Mononuclear cell (primary cell): ENCODE results near the gene CDIP1. TPM values are rescaled to one million over a fixed set of nuclear protein-coding genes. Genes with fewer than 3 reads are reported as not detected.

Source experiments
- H3K27me3 ChIP-seq: 2 replicates; pipeline ENCODE4 v1.6.0; 2011; ENCODE audit warnings: low read length, control low read depth; ENCODE audit not compliant: insufficient read depth
- H3K4me1 ChIP-seq: 2 replicates; pipeline ENCODE4 v1.5.1; 2011; ENCODE audit warnings: mild to moderate bottlenecking, low read length, control low read depth; ENCODE audit not compliant: insufficient read depth
- H3K4me3 ChIP-seq: 2 replicates; pipeline ENCODE4 v1.5.1; 2011; ENCODE audit warnings: mild to moderate bottlenecking, low read length, moderate library complexity
- H3K9me3 ChIP-seq: 2 replicates; pipeline ENCODE4 v1.5.1; 2011; ENCODE audit warnings: low read depth, mild to moderate bottlenecking, control low read depth, low read length
- total RNA-seq: library from RNA; depleted of rRNA; stranded (reverse); fragments of >200 nt; gene quantifications from one replicate; pipeline ENCODE4 v1.2.3, GENCODE V29; 2012

Gene CDIP1
- total RNA-seq, 1 donor: 8.0 TPM

DNA sequence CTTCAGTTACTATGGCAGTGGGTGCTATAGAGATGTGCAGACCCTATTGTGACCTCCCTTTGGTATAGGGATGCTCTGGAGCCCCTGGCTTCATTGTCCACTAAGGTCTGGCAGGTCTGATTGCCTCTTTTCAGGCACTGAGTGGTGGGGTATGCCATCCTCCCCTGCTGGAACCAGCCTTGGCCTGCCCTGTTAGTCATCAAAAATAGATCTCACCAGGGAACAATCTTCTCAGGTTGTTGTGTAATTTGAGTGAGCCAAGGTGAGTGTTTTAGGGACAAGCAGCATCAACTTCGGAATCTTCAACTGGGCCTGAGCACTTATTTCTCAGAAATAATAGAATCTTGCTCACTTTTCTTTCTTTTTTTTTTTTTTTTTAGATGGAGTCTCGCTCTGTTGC lies 42.8 kb downstream of the CDIP1 start:
- no peaks in the 10 kb centered on the region for H3K9me3 ChIP-seq
- no peak overlapping the region for H3K4me3 ChIP-seq
- H3K27me3 ChIP-seq: no peaks in the 10 kb centered on the region
- peaks cover 31% of the 10 kb centered on the region for H3K4me1 ChIP-seq

DNA sequence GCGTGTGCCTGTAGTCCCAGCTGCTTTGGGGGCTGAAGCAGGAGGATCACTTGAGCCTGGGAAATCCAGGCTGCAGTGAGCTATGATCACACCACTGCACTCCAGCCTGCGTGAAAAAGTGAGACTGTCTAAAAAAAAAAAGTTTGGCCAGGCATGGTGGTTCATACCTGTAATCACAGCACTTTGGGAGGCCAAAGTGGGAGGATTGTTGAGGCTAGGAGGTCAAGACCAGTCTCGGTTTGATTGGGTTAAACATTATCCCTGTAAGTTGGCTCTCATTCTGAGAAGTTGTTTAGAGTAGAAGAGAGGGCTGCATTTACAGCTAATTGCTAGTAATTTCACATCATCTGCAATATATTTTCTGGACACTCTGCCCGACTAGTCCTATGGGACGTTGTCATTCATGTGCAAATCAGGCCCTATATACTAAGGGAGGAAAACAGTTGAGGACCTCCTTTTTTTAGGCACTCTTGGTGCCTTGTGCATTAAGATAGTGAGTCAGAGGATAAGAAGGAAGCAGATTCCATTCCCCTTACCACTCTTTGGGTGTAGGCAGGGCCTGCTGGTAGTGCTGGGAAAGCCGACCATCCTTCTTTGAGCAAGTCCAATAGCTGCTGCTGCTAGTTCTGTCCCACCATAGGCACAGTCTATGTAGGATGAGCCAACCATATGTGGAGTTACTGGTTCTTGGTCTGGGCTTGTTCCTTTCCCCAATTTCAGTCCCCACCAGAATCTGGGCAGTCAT lies 43.7 kb downstream of the CDIP1 start:
- H3K4me1 ChIP-seq: peaks cover 27% of the 10 kb centered on the region
- H3K27me3 ChIP-seq: no peaks in the 10 kb centered on the region
- no peaks in the 10 kb centered on the region for H3K9me3 ChIP-seq
- no peak overlapping the region for H3K4me3 ChIP-seq

DNA sequence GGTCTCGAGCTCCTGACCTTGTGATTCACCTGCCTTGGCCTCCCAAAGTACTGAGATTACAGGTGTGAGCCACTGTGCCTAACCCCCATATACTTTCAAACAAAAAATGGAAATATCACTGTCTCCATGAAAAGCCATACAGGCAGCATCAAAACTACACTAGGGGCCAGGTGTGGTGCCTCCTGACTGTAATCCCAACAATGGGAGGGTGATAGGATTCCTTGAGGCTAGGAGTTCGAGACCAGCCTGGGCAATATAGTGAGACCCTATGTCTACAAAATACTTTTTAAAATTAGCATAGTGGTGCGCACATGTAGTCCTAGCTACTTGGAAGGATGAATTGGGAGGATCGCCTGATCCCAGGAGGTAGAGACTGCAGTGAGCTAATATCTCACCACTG lies 46.7 kb downstream of the CDIP1 start:
- peaks cover 33% of the 10 kb centered on the region for H3K4me1 ChIP-seq
- no peak overlapping the region for H3K4me3 ChIP-seq
- H3K9me3 ChIP-seq: no peaks in the 10 kb centered on the region
- no peaks in the 10 kb centered on the region for H3K27me3 ChIP-seq

DNA sequence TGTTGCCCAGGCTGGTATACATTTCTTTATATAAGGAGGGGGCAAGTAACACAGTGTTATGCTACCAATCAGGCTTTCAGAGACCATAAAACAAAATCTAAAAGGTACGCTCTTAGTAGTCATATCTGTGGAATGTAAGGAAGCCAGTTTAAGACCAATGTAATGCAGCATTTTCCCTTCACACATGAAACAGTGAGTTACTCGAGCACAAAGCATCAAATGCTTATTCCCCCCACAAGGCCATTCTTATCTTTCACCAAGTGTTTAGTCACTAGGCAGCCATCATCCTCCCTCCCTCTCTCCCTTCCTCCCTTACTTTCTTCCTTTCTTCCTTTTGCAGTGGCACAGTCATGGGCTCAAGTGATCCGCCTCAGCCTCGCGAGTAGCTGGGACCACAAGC lies 49.5 kb downstream of the CDIP1 start:
- H3K4me3 ChIP-seq: no peak overlapping the region
- no peaks in the 10 kb centered on the region for H3K27me3 ChIP-seq
- no peaks in the 10 kb centered on the region for H3K9me3 ChIP-seq
- H3K4me1 ChIP-seq: peaks cover 27% of the 10 kb centered on the region

DNA sequence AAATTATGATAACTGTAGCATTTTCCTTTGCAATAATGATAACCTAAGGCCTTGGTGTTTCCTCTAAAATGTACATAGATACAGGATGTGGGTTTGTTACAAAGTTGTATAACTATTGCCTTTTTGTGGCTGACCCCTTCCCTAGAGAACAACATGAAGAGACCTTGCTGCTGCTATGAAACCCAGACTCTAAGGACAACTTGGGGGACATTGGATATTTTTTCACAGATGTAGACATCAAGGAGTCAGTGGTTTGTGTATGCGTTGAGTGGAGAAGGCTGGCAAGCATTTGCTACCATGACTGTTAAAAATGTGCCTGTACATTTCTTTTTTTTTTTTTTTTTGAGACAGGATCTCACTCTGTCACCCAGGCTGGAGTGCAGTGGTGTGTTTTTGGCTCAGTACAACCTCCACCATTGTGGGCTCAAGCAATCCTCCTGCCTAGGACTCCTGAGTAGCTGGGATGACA lies 50.0 kb downstream of the CDIP1 start:
- H3K27me3 ChIP-seq: no peaks in the 10 kb centered on the region
- no peak overlapping the region for H3K4me3 ChIP-seq
- peaks cover 27% of the 10 kb centered on the region for H3K4me1 ChIP-seq

DNA sequence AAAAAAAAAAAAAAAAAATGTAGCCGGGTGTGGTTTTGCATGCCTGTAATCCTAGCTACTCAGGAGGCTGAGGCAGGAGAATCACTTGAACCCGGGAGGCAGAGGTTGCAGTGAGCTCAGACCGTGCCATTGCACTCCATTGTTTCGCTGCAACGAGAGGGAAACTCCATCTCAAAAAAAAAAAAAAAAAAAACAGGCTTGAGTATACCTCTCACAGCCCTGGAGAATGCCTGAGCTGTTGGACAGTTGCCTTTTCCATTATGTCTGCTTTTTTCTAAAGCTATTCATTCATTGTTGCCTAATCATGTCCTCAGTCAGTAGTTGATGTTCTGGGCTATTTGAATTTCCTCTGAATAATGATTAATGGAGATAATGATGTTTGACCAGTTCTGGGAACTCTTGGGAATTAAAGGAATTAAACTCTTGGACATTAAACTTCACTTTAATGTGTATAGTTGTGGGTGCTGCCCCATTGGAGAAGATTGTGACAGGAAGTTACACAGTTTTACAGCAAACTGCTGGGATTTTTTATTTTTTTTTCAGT lies 50.5 kb downstream of the CDIP1 start:
- H3K27me3 ChIP-seq: no peaks in the 10 kb centered on the region
- peaks cover 23% of the 10 kb centered on the region for H3K4me1 ChIP-seq
- H3K4me3 ChIP-seq: no peak overlapping the region
- H3K9me3 ChIP-seq: no peaks in the 10 kb centered on the region

More for the DNA sequence above, 50.0 kb downstream of the CDIP1 start:
- H3K9me3 ChIP-seq: no peaks in the 10 kb centered on the region

DNA sequence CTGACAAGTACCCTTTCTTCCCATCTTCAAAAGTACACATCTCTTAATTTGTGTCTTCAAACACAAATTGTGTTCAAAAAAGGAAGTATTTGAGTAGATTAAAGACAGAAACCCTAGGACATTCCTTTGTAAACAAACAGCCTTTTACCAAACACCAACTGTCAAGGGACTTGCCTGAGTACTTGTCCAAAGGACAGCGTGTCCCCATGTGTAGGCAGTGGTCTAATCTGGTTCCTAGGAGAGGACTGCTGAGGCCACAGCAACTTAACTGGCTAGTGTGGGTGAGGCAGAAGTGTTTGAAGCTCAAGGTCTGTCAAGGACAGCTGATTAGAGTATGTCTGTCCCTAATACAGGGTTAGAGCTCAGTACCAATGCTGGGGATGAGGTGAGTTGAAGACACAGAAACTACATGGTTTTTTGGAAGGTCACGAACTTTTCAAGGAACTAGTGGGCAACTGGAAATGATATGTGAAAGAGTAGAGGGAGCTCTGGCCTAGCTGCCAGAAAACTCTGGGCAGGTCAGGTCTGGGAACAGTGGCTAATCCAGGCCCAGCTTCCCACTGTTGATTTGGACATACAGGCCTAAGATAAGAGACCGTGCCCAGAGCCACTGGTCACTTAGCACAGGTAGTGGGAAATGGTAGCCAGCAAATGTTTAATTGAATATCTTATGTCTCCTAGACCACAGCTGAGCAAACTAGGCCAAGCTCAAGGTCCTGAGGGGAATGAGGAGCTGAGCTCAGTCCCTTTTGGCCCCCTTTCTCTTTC lies 52.3 kb downstream of the CDIP1 start:
- no peaks in the 10 kb centered on the region for H3K9me3 ChIP-seq
- H3K4me3 ChIP-seq: no peak overlapping the region
- no peaks in the 10 kb centered on the region for H3K27me3 ChIP-seq
- H3K4me1 ChIP-seq: peaks cover 23% of the 10 kb centered on the region

DNA sequence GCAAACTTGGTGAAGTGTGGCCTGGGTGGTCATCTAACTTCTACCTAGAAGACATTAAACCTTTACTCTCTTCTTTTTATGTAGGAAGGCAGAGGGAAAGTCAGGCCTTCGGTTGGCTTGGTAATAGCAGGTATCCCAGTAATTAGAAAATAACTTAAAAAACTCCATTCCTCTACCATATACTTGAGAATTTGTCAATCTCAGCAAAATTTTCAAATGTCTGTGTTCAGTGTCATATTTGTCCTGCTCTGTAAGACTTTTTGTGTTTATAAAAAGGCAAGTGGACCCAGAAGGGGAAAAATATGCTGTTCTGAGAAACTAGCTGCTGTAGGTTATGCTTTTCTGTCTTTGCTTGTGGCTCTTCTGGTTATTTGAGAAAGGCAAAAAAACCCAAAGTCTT lies 56.6 kb downstream of the CDIP1 start:
- Histone ChIP-seq H3K4me1 (peaks cover 20% of the 10 kb centered on the region), H3K4me3 (no peak overlapping the region), H3K9me3 (no peaks in the 10 kb centered on the region), H3K27me3 (no peaks in the 10 kb centered on the region)

DNA sequence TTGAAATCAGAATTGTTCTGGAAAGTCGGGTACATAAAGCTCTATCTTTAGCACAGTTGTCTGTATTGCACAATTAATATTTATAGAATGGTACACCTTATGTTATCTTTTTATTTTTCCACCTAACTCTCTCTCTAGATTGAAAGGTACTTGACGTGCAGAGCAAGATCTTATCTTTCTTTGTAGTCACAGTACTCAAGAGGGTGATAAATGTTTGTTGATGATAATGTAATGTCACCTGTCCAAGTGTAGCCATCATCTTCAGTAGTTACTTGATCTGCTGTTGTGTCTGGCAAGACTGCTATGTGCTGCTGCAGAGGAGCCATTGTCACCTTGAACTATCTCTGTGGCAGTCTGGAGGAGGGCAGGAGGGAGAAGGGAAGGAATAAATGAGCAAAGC lies 57.0 kb downstream of the CDIP1 start:
- no peaks in the 10 kb centered on the region for H3K9me3 ChIP-seq
- H3K27me3 ChIP-seq: no peaks in the 10 kb centered on the region
- no peak overlapping the region for H3K4me3 ChIP-seq
- H3K4me1 ChIP-seq: peaks cover 21% of the 10 kb centered on the region

DNA sequence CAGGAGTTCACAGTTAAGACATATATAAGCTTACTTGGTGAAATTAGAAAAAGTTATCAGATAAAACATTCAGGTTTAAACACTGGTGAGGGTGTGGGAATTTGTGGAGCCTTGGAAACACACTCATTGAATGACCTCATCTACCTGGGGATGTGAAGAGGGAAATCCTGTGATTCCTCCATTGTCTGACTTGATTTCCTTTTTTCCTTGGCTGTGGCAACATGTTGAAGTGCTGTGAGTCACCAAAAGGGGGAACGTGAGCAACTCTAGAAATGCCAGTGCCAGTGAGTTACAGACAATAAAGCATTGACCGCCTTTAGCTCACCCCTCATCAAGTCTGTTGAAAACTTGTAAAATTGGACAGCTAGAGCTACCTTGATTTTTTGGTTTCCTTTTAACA lies 60.6 kb downstream of the CDIP1 start:
- Histone ChIP-seq H3K4me3 (no peak overlapping the region), H3K9me3 (no peaks in the 10 kb centered on the region), H3K27me3 (no peaks in the 10 kb centered on the region), H3K4me1 (peaks cover 47% of the 10 kb centered on the region)

DNA sequence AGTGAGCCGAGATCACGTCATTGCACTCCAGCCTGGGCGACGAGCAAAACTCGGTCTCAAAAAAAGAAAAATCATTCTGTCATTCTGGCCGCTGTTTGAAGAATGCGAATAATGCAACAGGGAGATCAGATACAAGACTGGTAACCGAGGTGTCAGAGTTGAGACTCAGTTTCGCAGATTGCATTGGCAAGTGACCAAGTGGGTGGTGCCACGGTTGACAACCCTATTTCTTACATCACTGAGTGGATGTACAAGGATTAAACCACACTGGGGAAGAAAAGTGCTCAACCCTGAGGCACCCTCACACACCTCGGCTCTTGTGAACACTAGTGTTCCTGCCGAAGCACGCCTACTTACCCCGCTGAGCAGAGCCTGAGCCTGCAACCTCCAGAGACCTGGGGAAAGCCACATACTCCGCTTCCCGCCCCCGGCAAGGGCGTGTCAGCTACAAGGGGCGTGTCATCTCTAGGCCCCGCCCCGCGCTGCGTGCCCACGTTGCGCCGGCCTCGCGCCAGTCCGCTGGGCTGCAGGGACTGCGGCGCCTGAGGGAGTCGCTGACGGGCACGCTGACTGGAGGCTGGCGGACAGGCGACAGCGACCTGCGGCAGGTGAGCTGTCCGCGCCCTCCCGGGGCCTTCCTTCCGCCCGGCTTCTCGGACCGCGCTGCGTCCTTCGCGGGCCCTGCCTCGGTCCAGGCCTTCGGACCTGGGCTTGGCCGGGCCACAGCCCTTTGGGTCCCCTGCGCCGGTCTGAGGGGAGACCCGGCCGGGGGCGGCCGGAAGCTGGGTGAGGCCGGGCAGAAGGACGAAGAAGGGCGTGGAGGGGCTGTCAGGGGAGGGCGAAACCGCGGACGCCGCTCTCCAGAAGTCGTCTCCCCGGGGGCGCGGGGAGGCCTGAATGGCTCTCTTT lies 62.4 kb downstream of the CDIP1 start, which contains the start of gene HMOX2:
HMOX2 (plus strand) TSS at position 519 of the 909 bp plus-strand sequence. CDS start 29,127 bp downstream, outside the sequence.
- peaks cover 47% of the 10 kb centered on the region for H3K4me1 ChIP-seq
- H3K4me3 ChIP-seq: peak within 1 kb of the TSS; percentile 91
- H3K27me3 ChIP-seq: no peaks in the 10 kb centered on the region
- H3K9me3 ChIP-seq: no peaks in the 10 kb centered on the region

DNA sequence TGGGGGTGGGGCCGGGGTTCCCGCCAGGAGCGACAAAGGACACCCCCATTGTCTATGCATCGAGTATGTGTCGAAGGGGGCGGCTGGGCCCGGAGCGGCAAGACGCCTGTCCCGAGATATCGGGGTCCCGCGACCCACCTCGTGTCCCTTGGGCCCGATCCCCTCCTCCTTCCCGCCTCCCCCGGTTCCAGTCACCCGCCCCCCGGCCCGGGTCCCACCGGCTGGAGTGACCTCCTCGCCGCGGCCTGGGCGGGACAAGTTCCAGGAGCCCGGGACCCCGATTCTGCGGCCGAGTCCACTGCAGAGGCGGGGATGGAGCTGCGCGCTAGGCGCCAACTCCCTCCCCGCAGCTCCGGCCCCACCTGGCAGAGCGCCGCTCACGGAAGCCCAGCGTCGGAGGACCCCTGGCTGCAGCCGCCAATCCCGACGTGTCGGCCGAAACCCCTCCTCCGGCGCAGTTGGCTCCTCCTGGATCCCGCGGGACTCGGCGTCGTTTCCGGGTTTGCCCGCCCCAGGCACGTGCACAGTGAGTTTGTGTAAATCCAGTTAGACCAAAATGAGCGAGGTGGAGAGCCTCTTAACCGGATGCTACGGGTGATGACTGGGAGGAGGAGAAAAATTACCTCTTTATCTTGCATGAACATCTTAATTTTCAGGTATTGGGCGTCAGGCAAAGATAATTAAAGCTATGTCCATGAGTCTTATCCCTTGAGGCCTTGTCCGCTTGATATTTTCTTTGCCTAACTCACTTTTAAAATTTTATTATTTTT lies 64.2 kb downstream of the CDIP1 start, which contains the start of gene NMRAL1:
NMRAL1 (minus strand) TSS at position 434 of the 770 bp plus-strand sequence. CDS start 493 bp downstream, outside the sequence.
- Histone ChIP-seq H3K4me1 (peaks cover 47% of the 10 kb centered on the region), H3K4me3 (peak within 1 kb of the TSS; percentile 49), H3K9me3 (no peaks in the 10 kb centered on the region), H3K27me3 (no peaks in the 10 kb centered on the region)

DNA sequence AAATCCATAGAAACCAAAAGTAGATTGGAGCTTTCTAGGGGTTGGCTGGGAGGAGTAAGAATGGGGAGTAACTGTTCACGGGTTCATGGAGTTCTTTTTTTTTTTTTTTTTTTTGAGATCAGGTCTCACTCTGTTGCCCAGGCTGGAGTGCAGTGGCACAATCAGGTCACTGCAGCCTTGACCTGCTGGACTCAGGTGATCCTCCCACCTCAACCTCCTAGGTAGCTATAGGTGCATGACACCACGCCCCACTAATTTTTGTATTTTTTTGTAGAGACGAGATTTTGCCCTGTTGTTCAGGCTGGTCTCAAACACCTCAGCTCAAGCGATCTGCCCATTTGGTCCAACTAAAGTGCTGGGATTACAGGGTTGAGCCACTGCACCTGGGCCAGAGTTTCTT lies 65.7 kb downstream of the CDIP1 start:
- Histone ChIP-seq H3K4me1 (peaks cover 38% of the 10 kb centered on the region), H3K9me3 (no peaks in the 10 kb centered on the region), H3K4me3 (no peak overlapping the region), H3K27me3 (no peaks in the 10 kb centered on the region)

DNA sequence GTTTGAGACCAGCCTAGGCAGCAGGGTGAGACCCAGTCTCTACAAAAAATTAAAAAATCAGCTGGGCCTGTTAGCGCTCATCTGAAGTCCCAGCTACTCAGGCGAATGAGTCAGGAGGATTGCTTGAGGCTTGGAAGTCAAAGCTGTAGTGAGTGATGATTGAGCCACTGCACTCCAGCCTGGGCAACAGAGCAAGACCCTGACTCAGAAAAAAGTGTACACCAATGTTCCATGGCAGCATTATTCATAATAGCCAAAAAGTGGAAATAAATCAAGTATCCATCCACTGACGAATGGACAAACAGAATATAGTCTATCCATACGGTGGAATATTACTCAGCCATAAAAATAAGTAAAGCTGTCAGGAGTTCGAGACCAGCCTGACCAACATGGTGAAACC lies 66.7 kb downstream of the CDIP1 start:
- H3K4me3 ChIP-seq: no peak overlapping the region

More for the DNA sequence above, 66.7 kb downstream of the CDIP1 start:
- no peaks in the 10 kb centered on the region for H3K9me3 ChIP-seq
- H3K4me1 ChIP-seq: peaks cover 33% of the 10 kb centered on the region
- no peaks in the 10 kb centered on the region for H3K27me3 ChIP-seq
